ENCODE measurements around the gene CAPSL. TPM values are rescaled to one million over a fixed set of nuclear protein-coding genes. Genes with fewer than 3 reads are reported as not detected.

The CAPSL gene
- total and polyA plus RNA-seq, 9 of the 15 experiments (the other 6 are each of a cell fraction or from before 2014, with no cell fraction given), result not detected

DNA sequence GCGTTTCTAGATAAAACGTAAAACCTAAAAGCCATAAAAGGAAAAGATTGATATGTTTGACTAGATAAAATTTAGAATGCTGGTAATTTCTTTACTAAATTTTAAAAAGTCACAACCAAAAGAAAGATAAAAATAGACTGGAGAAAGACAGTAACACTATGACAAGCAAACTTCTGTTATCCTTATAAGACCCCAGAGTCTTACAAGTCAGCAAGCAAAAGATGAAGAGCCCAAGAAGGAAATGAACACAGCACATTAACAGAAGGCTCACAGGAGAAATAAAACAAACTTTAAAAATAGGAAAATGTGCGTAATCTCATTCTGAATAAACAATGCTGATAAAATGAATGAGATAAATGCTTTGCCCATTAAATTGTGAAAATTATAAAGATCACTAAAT is 52.0 kb downstream of the CAPSL start (continued):
- no peak for TF ChIP-seq TFAM (CRISPR knock-in tag; conservative IDR thresholded peaks at IDR 0.05)

GRCh38 chr5:35884773-35885172 is 53.6 kb downstream of the CAPSL start:
- intact Hi-C loops (cut with micrococcal nuclease) (no loop called here), in situ Hi-C loops (cut with MboI) (no loop called here)
- Histone ChIP-seq H3K27ac (ENCODE audit: extremely low read depth, low read depth, low read length) (no peak overlapping the region), H3K27me3 (ENCODE audit: control insufficient read depth in 2 of 2, insufficient read depth in 2 of 2, low read length in 2 of 2) (no peaks in the 10 kb centered on the region), H3K9me1 (ENCODE audit: control insufficient read depth, insufficient read depth, low read length) (no peaks in the 10 kb centered on the region), H3K4me1 (replicated peaks in 1 of 2; ENCODE audit: control insufficient read depth in 2 of 2, insufficient read depth in 2 of 2, low read length in 2 of 2) (no peaks in the 10 kb centered on the region), H3K9ac (ENCODE audit: insufficient read depth in 1 of 2, low read depth in 2 of 2, low read length in 2 of 2) (no peak overlapping the region), H3K36me3 (ENCODE audit: control insufficient read depth, insufficient read depth, low read length) (no peaks in the 10 kb centered on the region), H3K79me2 (ENCODE audit: control insufficient read depth, insufficient read depth, low read length) (no peaks in the 10 kb centered on the region), H3K4me2 (ENCODE audit: insufficient read depth, low read length) (no peak overlapping the region), H3K9me3 (replicated peaks; ENCODE audit: control insufficient read depth, insufficient read depth, low read depth, low read length) (no peaks in the 10 kb centered on the region), H2AFZ (ENCODE audit: low read depth, low read length) (no peak overlapping the region), H3K4me3 (no peak overlapping the region), H4K20me1 (replicated peaks; ENCODE audit: control insufficient read depth, insufficient read depth, low read length) (no peaks in the 10 kb centered on the region)
- no peak for DNase-seq (ENCODE audit: extremely low read depth in 1 of 4, low spot score in 3 of 4)
- CTCF ChIA-PET (ENCODE audit: low intra/inter-chr PET ratio), result no interaction called here
- FAIRE-seq, result no peak
- POLR2A ChIA-PET, result no interaction called here
- TF ChIP-seq PHF8 (IDR thresholded peaks at IDR 0.05; ENCODE audit: borderline replicate concordance, low read length), result no peak
- no peak for TF ChIP-seq RBM25 (IDR thresholded peaks at IDR 0.05; ENCODE audit: low read depth, low read length, severe bottlenecking)
- no peak for TF ChIP-seq POLR3A (IDR thresholded peaks at IDR 0.05; ENCODE audit: borderline replicate concordance, extremely low read depth, insufficient read depth, insufficient read length)
- no peak for TF ChIP-seq CTBP1 (IDR thresholded peaks at IDR 0.05; ENCODE audit: borderline replicate concordance)
- no peak for TF ChIP-seq BRF2 (IDR thresholded peaks at IDR 0.05; ENCODE audit: borderline replicate concordance, insufficient read depth, insufficient read length)
- TF ChIP-seq CTCF (IDR thresholded peaks at IDR 0.05 in 2 of 3, conservative IDR thresholded peaks at IDR 0.05 in 1 of 3; ENCODE audit: insufficient read depth in 2 of 3, low read depth in 1 of 3, low read length in 3 of 3), result no peak
- TF ChIP-seq GABPB1 (CRISPR knock-in tag; IDR thresholded peaks at IDR 0.05), result no peak
- no TSS peak for BruUV-seq (replicated peaks)
- no peak for ATAC-seq
